ENCODE data around the gene PSMC3IP. TPM values are rescaled to one million over a fixed set of nuclear protein-coding genes. Genes with fewer than 3 reads are reported as not detected.

PSMC3IP gene
- total RNA-seq, 1 experiment from 2014 or later: 23.3 TPM

GRCh38 chr17:42596386-42596785 is 18.9 kb upstream of the PSMC3IP start (continued):
- TF ChIP-seq, protein P1, sequence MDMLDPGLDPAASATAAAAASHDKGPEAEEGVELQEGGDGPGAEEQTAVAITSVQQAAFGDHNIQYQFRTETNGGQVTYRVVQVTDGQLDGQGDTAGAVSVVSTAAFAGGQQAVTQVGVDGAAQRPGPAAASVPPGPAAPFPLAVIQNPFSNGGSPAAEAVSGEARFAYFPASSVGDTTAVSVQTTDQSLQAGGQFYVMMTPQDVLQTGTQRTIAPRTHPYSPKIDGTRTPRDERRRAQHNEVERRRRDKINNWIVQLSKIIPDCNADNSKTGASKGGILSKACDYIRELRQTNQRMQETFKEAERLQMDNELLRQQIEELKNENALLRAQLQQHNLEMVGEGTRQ (CRISPR knock-in tag; IDR thresholded peaks at IDR 0.05): no peak
- TF ChIP-seq ZNF281 (CRISPR knock-in tag; IDR thresholded peaks at IDR 0.05): no peak
- no peak for TF ChIP-seq MYBL2 (CRISPR knock-in tag; IDR thresholded peaks at IDR 0.05)
- TF ChIP-seq E2F1 (CRISPR knock-in tag; IDR thresholded peaks at IDR 0.05): no peak
- TF ChIP-seq ATF6 (CRISPR knock-in tag; IDR thresholded peaks at IDR 0.05): no peak
- TF ChIP-seq CREM (CRISPR knock-in tag; IDR thresholded peaks at IDR 0.05): no peak
- TF ChIP-seq FOXK1 (CRISPR knock-in tag; IDR thresholded peaks at IDR 0.05): no peak
- TF ChIP-seq, protein P2, sequence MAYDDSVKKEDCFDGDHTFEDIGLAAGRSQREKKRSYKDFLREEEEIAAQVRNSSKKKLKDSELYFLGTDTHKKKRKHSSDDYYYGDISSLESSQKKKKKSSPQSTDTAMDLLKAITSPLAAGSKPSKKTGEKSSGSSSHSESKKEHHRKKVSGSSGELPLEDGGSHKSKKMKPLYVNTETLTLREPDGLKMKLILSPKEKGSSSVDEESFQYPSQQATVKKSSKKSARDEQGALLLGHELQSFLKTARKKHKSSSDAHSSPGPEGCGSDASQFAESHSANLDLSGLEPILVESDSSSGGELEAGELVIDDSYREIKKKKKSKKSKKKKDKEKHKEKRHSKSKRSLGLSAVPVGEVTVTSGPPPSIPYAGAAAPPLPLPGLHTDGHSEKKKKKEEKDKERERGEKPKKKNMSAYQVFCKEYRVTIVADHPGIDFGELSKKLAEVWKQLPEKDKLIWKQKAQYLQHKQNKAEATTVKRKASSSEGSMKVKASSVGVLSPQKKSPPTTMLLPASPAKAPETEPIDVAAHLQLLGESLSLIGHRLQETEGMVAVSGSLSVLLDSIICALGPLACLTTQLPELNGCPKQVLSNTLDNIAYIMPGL (CRISPR knock-in tag; IDR thresholded peaks at IDR 0.05): no peak

- no peaks in the 10 kb centered on the region for H3K4me1 Mint-ChIP-seq
- H3K9me3 Mint-ChIP-seq: no peaks in the 10 kb centered on the region
- H3K36me3 Mint-ChIP-seq: peaks cover 21% of the 10 kb centered on the region
- H3K4me3 Mint-ChIP-seq: no peak overlapping the region
- H3K27me3 Mint-ChIP-seq (ENCODE audit: low read depth): no peaks in the 10 kb centered on the region
- no peak for DNase-seq (ENCODE audit: low spot score)
- CTCF ChIA-PET: interaction anchor here (0.6 to 1.0 kb wide), 2 partner anchors 10 to 13 kb away, joined by 3 to 7 read pairs; no protein-coding TSS in a partner anchor
- POLR2A ChIA-PET: no interaction called here
- no peak overlapping the region for H3K27ac Mint-ChIP-seq
- no peak for ATAC-seq
- TF ChIP-seq, protein P3, sequence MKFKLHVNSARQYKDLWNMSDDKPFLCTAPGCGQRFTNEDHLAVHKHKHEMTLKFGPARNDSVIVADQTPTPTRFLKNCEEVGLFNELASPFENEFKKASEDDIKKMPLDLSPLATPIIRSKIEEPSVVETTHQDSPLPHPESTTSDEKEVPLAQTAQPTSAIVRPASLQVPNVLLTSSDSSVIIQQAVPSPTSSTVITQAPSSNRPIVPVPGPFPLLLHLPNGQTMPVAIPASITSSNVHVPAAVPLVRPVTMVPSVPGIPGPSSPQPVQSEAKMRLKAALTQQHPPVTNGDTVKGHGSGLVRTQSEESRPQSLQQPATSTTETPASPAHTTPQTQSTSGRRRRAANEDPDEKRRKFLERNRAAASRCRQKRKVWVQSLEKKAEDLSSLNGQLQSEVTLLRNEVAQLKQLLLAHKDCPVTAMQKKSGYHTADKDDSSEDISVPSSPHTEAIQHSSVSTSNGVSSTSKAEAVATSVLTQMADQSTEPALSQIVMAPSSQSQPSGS (CRISPR knock-in tag; IDR thresholded peaks at IDR 0.05; ENCODE audit: borderline replicate concordance, low read depth): no peak
- TF ChIP-seq ETV6 (CRISPR knock-in tag; IDR thresholded peaks at IDR 0.05) (no peak), FOXP4 (CRISPR knock-in tag; IDR thresholded peaks at IDR 0.05) (no peak), JUN (CRISPR knock-in tag; IDR thresholded peaks at IDR 0.05) (no peak), E2F4 (CRISPR knock-in tag; IDR thresholded peaks at IDR 0.05; ENCODE audit: borderline replicate concordance, low read depth) (no peak), NFE2L1 (CRISPR knock-in tag; IDR thresholded peaks at IDR 0.05) (no peak), PRDM15 (CRISPR knock-in tag; IDR thresholded peaks at IDR 0.05) (no peak)
- TF ChIP-seq, protein P4, sequence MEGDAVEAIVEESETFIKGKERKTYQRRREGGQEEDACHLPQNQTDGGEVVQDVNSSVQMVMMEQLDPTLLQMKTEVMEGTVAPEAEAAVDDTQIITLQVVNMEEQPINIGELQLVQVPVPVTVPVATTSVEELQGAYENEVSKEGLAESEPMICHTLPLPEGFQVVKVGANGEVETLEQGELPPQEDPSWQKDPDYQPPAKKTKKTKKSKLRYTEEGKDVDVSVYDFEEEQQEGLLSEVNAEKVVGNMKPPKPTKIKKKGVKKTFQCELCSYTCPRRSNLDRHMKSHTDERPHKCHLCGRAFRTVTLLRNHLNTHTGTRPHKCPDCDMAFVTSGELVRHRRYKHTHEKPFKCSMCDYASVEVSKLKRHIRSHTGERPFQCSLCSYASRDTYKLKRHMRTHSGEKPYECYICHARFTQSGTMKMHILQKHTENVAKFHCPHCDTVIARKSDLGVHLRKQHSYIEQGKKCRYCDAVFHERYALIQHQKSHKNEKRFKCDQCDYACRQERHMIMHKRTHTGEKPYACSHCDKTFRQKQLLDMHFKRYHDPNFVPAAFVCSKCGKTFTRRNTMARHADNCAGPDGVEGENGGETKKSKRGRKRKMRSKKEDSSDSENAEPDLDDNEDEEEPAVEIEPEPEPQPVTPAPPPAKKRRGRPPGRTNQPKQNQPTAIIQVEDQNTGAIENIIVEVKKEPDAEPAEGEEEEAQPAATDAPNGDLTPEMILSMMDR (IDR thresholded peaks at IDR 0.05): no peak
These were observed 13.9 kb upstream of the PSMC3IP start for GRCh38 chr17:42591411-42591810.

Data from WTC11 (cell line).